Upper lobe of left lung (tissue), 6 donors: ENCODE data around the gene B4GALT1. TPM values are rescaled to one million over a fixed set of nuclear protein-coding genes. Genes with fewer than 3 reads are reported as not detected.
A peak's percentile ranks its signal among the peaks of the same experiment; 100 is the strongest.

Experiments
- ATAC-seq, 2 donors: fragments of 200-7000 bp; cut with Tn5 transposase; one replicate each; pipeline ENCODE4 v1.9.1; 2022; ENCODE audit warnings: mild to moderate bottlenecking in 2 of 2, moderate library complexity in 2 of 2; ENCODE audit not compliant: low FRiP score in 2 of 2
- DNase-seq, 2 donors: peaks; one replicate each; pipeline ENCODE4 v3.0.0-alpha.2; 2019 to 2020
- H3K27ac ChIP-seq, 4 donors: fragments of 200-600 bp; sonication (generic); one replicate each; pipeline ENCODE4 v1.5.1; 2016 to 2019
- H3K27me3 ChIP-seq, 4 donors: fragments of 200-600 bp; sonication (generic); one replicate each; pipeline ENCODE4 v1.5.1; 2017 to 2019
- H3K36me3 ChIP-seq, 4 donors: fragments of 200-600 bp; sonication (generic); one replicate each; pipeline ENCODE4 v1.5.1; 2016 to 2019
- H3K4me1 ChIP-seq, 4 donors: fragments of 200-600 bp; sonication (generic); one replicate each; pipeline ENCODE4 v1.5.1; 2018 to 2019
- H3K4me3 ChIP-seq, 4 donors: fragments of 200-600 bp; sonication (generic); one replicate each; pipeline ENCODE4 v1.5.1; 2017 to 2019; ENCODE audit warnings: mild to moderate bottlenecking in 2 of 4, moderate library complexity in 1 of 4
- H3K9me3 ChIP-seq, 4 donors: fragments of 200-600 bp; sonication (generic); one replicate each; pipeline ENCODE4 v1.5.1; 2018 to 2019
- CTCF ChIP-seq, 6 experiments: fragments of 450-650 bp in 4 of 6; fragments of 200-600 bp in 2 of 6; sonication (generic) in 2 of 6; IDR thresholded peaks; one replicate each; pipeline ENCODE4 v1.5.1; 2016 to 2019; ENCODE audit warnings: antibody characterized with exemption in 6 of 6
- EP300 ChIP-seq, 4 donors: sonication (generic); formaldehyde crosslinking; IDR thresholded peaks; one replicate each; pipeline ENCODE4 v1.5.1; 2017; ENCODE audit warnings: antibody characterized with exemption in 4 of 4, control low read depth in 2 of 4
- POLR2A ChIP-seq, 4 donors: fragments of 450-650 bp; IDR thresholded peaks; one replicate each; pipeline ENCODE4 v1.5.1; 2016 to 2017; ENCODE audit warnings: antibody characterized with exemption in 4 of 4, mild to moderate bottlenecking in 2 of 4
- POLR2AphosphoS5 ChIP-seq, 2 donors: sonication (generic); formaldehyde crosslinking; IDR thresholded peaks; one replicate each; pipeline ENCODE4 v1.5.1; 2017; ENCODE audit warnings: antibody characterized with exemption in 2 of 2
- WGBS, 2 donors: methylation state at CpG; one replicate each; pipeline ENCODE4 v1.1.5; 2017 to 2018; 5-methylcytosine and 5-hydroxymethylcytosine counted together
- total RNA-seq, 6 donors: library from RNA; depleted of rRNA in 4 of 6; stranded (reverse); fragments of >200 nt in 4 of 6; gene quantifications; one replicate each; pipeline versions ENCODE4 v1.1.0 to v1.2.1, GENCODE V29; 2016 to 2021
- donor health status: DM: no; HTN: no; CAD: no; lungs with moderate emphysema.
- donor health status: DM: no; HTN: yes; CAD: no; lungs with severe emphysema.

The B4GALT1 gene
- total RNA-seq, 6 donors from 2014 or later = 26.2 to 83.3 (median 70.8) TPM

DNA sequence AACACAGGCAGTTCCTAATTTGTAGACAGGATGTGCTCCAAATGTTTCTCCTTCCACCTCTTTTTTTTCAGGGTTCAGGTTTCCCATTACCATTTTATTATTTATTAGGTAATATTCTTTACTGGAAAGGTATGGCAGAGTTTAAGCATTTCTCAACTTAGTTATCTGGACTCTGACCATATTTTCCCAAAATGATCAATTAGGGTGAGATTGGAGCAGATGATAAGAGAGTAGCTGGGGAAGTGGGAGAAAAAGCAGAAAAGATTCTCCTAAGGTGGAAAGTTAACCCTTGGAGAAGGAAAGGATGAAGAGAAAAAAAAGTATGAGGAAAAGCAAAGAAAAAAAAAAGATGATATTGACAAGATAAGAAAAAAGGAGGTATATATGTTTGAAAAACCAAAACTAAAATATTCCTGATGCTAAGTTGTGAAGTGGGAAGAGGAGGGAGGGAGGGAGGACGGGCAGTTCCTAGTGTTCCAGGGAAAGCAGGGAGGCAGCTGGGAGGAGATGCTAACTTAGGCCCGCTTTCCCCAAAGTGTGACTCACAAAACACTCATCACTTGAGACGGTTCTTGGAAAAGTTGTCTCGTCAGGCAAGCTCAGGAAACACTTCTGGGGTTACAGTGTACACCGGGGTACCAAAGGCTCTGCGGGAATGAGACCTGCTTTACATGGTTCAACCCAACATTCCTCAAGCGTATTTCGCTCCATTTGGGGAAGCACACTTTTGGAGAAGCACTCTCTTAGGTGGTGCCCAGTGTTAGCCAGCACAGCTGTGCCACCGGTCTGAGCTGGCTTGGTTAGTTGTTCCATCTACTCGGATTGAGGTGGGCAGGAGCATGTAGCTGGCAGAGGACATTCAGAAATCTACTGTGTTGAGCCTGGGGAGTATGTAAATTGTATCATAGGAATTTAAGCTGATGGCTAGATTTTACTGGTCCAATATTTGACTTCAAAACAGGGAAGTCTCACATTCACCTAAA is 35.1 kb downstream of the B4GALT1 start:
- ATAC-seq (peak in 1 of 2 donors; percentile 69), DNase-seq (peak in 1 of 2 donors; percentile 44)
- H3K27me3 ChIP-seq = no peaks in the 10 kb centered on the region
- H3K4me3 ChIP-seq = no peak overlapping the region
- WGBS, 2 donors = 73 to 79% methylated on average over 9 to 10 of the region's 10 CpGs
- TF ChIP-seq EP300 (IDR thresholded peaks at IDR 0.05) (peak in 1 of 4 donors; percentile 38), CTCF (IDR thresholded peaks at IDR 0.05) (no peak), POLR2AphosphoS5 (IDR thresholded peaks at IDR 0.05) (peak; percentile 17 to 28), POLR2A (IDR thresholded peaks at IDR 0.05) (no peak)
- peaks cover 51 to 64% (median 57%) of the 10 kb centered on the region in 4 donors for H3K4me1 ChIP-seq
- H3K27ac ChIP-seq = peak overlapping the region in 3 of 4 donors; percentile 50 to 70 (median 64)
- peaks cover 3 to 82% (median 45%) of the 10 kb centered on the region in 4 donors for H3K36me3 ChIP-seq
- H3K9me3 ChIP-seq = no peaks in the 10 kb centered on the region

DNA sequence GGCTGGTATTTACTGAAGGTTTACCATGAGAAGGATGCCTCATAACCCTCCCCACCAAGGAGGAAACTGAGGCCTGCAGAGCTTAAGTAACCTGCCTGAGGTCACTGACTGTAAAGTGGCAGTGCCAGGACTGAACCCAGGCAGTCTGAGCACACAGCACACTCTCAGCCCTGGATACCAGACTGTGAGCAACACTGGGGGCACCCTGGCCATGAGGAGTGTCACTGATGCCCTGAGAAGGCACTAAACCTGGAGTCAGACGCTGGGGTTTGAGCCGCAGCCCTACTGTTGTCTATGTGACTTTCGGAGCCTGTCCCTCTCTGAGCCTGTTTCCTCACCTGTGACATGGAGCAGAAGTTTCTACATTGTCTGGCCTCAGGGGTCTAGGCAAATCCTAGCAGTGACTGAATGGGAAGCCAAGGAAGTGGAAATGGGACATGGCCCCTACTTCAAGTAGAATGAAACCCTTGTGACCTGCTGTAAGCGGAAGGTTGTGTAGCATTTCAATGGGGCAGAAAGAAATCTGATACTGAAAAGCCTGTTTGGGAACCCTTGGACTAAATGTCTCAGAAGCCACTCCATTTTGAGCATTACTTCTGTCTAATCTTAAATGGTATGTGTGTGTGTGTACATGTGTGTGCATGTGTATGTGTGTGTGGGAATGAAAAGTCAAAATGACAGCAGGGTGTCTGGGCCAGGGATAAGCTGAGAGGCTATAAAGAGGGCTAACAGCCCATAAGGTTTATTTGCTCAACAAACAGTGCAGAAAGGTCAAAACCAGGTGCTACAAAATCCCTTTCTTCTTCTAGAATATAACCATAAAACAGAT is 36.0 kb downstream of the B4GALT1 start:
- no peaks in the 10 kb centered on the region for H3K9me3 ChIP-seq
- peak overlapping the region; percentile 51 to 70 (median 64) for H3K27ac ChIP-seq
- no peak for ATAC-seq
- WGBS, 2 donors = 74 to 89% methylated on average over 3 to 4 of the region's 4 CpGs
- H3K4me3 ChIP-seq = no peak overlapping the region
- peaks cover 3 to 88% (median 46%) of the 10 kb centered on the region in 4 donors for H3K36me3 ChIP-seq
- no peaks in the 10 kb centered on the region for H3K27me3 ChIP-seq
- TF ChIP-seq EP300 (IDR thresholded peaks at IDR 0.05) = no peak
- TF ChIP-seq CTCF (IDR thresholded peaks at IDR 0.05) = no peak
- no peak for TF ChIP-seq POLR2AphosphoS5 (IDR thresholded peaks at IDR 0.05)
- TF ChIP-seq POLR2A (IDR thresholded peaks at IDR 0.05) = no peak
- peak in 1 of 2 donors; percentile 19 for DNase-seq
- peaks cover 46 to 58% (median 52%) of the 10 kb centered on the region in 4 donors for H3K4me1 ChIP-seq

DNA sequence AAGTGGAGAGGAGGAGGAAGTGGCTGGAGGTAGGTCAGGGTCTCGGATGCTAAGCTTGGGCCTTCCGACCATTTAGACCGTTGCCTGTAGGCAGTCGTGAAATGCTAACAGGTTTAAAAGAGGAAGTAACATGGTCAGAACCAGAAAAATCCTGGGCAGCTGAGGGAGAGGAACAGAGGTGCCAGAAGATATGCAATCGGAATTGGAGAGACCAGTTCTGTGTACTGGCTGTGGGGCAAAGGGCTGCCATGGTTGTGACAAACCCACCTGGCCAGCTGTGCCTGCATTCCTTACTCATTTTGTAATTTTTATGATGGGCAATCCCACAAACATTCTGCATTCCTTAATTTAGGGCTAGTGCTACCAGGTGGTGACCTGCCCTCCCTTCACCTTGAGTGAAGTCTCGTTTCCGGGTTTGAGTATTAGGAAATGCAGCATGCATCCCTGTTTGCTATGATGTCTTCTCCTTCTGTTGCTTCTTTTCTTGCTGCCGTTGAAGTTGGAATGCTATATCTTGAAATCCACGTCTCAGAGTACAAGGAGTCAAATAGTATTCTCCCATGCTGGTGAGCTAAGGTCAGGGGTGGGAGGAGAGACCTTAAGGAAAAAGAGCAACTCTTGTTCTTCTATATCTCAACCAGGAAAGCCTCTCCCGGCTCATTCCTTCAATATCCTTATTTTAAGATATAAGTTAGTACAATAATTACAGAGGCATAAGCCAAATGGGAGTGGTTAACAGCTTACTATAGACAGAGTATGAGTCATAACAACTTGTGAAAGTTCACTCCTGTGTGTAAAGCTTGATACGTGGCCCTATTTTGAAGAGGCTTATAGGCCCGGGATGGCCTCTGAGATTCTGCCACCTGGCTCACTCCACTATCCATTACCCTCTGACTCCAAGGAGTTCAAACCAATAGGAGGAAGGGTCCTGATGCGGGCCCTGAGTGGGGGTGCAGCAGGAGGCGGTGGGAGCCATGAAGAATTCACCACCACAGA is 37.0 kb downstream of the B4GALT1 start:
- Histone ChIP-seq H3K27me3 (no peaks in the 10 kb centered on the region), H3K36me3 (peaks cover 3 to 97% (median 49%) of the 10 kb centered on the region in 4 donors), H3K9me3 (no peaks in the 10 kb centered on the region), H3K4me1 (peaks cover 42 to 55% (median 47%) of the 10 kb centered on the region in 4 donors), H3K27ac (peak overlapping the region; percentile 51 to 70 (median 64)), H3K4me3 (no peak overlapping the region)
- DNase-seq = peak in 1 of 2 donors; percentile 21
- TF ChIP-seq CTCF (IDR thresholded peaks at IDR 0.05) = no peak
- no peak for TF ChIP-seq EP300 (IDR thresholded peaks at IDR 0.05)
- TF ChIP-seq POLR2A (IDR thresholded peaks at IDR 0.05) = no peak
- no peak for TF ChIP-seq POLR2AphosphoS5 (IDR thresholded peaks at IDR 0.05)
- ATAC-seq = peak; percentile 20 to 69
- 46 to 63% methylated on average over 14 of the region's 14 CpGs for WGBS, 2 donors
